Fibroblast of skin of abdomen (primary cell): Measurements from ENCODE around the gene ELOVL6.
"Not testable (repeated sequence)": the region's sequence is repeated elsewhere in the genome, so short reads cannot be mapped to it uniquely, and the experiment has no call there.

Source experiments
- DNase-seq: peaks from one replicate; pipeline ENCODE4 v3.0.0-alpha.2; 2013

ELOVL6 gene

DNA sequence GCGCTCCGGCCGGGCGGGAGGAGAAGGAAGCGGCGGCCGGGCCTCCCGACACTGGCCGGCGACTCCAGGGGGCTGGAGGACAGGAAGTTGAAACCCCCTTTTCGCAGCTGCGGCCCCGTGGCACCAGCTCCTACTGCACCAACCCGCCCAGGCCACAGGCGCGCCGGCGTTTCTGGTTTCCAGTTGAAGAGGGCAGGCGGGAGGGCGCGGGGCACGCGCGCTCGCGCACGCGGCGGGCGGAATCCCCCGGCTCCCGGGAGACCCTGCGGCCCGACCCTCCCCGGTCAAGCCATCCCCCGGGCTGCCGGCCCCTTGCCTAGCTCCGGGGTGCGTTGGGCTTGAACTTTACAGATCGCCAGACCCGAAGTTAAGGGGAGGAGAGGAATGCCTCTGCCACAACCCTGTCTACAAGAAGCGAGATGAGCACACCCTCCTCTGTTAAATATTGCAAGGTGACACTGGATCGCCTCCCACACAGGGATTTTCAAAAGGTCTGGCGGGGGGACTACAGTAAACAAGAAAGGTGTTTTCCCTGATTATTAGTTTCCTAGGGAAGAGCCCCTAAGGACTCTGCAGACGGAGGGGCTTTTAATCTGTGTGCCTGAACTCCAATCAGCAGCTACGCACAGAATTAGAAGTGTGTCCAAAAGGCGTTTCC lies 1.4 kb downstream of the ELOVL6 start:
- peak; percentile 15 for DNase-seq

DNA sequence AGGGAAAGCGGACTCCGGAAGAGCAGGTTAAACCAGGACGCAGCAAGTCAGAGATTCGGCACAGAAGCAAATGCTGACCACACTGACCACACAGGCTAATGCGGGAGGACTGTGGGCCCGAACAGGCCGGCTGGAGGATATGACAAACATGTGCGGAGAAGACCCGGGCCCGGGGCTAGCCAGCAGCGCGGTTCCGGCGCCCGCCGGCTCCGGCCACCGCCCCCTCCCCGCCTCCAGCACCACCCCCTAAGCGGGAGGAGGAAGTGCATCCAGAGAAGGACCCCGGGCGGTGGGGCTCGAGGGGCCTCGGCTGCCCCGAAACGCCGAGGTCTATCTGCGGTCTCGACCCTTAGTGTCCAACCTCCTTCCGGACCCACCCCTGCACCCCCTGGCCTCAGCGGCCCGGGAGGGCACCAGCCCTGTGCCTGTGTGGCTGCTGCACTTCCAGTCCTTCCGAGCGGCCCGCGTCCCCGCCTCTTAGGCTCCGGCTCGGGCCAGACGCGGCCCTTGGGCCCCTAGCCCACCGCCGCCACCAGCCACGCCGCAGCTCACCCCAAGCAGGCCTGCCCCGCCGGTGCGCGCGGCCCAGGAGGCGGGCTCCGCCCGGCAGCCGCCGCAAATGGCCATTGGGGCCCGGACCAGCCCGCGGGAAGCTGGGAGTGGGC lies 2.1 kb downstream of the ELOVL6 start:
- peak; percentile 37 for DNase-seq

DNA sequence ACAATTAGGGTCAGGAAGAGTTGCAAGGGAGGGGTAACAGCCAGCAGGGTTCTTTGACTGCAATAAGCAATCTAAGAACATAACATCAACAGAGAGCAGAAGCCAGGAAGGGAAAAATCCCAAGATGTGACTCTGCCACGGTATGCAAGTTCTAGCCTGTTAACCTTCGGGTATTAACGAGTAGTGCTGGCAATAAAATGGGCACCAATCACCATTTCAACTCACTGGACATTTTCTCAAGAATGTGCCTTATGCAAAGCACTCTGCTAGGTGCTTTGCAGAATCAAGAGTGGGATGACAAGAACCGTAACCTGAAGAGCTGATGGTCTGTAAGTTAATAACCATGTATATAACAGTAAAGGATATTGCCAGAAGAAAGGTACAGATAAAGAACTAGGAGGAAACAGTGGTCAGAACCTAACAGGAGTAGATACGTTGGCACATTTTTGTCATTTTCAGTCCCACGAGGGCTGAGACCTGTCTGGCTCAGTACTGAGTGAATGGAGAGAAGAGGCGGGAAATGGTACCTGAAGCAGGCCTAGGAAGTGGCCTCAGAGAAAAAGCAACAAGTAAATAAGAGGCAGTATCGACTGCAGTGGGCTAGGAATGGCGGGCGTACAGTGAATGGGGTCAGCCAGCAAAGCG lies 2.7 kb downstream of the ELOVL6 start:
- no peak for DNase-seq

DNA sequence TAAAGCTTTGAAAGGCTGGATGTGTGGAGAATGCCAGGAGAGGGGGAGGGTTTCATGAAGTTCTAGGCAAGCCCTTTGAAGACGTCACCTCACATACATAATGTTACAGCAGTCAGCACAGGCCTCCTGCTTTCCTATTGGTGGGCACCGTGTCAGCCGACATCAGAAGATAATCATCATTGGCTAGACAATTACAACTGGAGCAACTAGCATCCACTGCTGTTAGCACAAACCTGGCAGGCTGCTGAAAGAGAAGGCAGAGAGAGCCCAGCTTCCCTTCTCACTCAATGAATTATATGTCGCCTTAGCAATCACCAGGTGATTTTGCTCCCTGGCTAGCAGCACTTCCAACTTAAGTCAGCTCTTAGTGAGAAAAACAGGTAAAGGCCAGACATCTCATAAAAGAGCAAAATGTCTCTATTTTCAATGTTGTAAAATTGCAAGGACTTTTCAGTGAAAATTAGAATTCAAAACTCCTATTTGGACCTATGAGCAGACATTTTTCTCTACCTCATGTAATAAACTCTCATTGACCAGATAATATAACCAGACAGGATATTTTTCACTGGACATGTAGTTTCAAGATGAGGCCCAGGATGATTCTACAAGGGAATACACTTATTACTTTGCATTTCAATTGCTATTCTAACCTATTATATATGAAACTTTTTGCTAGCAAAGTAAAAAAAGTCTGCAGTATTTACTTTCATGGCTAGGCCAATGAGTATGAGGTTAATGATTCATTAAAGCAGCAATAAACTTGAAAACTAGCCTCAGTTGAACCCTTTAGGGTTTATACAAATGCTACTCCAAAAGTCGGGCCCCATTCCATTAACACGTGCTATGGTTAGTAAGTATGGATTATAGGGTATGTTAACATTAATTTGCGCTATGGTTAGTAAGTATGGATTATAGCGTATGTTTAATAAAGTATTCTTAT lies 4.3 kb downstream of the ELOVL6 start:
- peak; percentile 98 for DNase-seq

DNA sequence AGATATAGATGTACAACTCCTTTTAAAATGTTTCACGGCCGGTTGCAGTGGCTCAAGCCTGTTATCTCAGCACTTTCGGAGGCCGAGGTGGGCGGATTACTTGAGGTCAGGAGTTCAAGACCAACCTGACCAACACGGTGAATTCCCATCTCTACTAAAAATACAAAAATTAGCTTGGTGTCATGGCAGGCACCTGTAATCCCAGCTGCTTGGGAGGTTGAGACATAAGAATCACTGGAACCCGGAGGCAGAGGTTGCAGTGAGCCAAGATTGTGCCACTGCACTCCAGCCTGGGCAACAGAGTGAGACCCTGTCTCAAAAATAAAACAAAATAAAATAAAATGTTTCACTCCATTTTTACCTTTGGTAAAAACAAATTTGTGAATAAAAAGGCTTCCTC lies 5.1 kb downstream of the ELOVL6 start:
- DNase-seq: not testable (repeated sequence)

DNA sequence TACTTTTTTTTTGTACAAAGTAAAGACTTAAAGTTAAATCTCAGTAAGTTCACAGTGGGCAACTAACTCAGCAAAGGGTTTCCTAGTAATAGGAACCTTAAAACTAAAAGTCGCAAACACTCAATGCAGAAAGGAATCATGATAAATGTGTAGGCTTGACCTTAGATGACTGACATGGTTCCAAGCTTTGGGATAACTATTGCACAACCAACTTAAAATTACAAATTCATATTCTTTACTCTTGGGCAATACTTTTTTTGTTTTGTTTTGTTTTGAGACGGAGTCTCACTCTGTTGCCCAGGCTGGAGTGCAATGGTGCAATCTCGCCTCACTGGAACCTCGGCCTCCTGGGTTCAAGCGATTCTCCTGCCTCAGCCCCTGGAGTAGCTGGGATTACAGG lies 8.2 kb downstream of the ELOVL6 start:
- no peak for DNase-seq

DNA sequence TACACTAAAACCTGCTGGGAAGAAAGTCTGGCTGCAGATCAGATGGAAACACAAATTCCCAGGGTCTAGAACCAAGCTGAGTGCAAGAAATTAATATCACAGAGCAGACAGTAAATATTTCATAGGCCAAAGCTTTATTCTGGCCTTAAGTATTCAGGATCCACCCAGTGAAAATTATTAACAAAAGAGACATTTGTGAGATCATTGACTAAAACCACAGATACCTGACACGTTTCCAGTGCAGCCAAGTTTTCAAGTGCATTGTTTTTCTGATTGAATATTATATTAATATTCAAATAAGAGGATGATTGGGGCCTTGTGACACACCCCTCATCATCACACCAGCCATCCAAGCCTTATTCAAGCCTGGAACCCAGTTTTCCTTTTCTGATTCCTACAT lies 10.3 kb downstream of the ELOVL6 start:
- no peak for DNase-seq

DNA sequence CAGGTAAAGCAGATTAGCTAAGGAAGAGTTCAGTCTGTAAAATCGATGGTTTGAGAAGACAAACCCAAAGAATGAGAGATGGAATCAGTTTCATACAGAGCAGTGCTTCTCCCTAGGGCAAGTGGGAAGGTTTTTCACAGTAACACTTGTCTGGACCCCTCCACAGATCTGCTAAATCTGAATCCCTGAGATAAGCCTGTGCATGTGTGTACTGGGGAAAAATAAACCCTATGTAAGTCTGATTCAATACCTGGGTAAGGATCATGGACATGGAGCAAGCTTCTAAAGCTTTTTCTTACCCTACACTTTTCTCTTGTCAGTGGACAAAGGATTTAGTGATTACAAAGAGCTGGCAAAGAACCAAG lies 13.6 kb downstream of the ELOVL6 start:
- no peak for DNase-seq

DNA sequence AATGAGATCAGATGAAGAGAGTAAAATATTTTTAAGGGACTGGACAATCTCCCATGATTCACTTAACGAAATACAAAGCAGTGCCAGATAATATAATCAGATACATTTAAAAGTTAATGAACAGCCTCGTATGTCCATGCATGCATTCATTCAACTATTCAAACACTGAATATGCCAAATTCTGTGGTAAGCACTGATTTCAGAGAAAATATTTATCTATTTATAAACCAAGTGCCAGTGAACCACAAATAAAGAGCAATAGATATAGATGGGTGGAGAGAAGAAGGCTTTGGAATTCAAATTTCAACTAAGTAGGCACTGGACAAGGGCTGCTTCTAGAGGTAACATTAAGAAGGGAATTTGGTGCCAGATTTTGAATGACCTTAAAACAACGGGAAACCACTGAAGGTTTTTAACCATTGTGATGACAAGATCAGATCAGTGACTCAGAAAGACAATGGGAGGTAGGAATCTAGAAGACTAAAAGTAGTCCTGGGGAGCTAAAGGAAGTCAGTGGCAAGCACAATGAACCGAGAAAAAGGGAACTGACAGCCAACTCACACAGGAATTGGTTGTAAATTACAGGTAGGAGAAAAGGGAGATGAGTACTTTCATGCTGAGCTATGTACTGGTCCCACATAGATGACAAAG lies 14.2 kb downstream of the ELOVL6 start:
- DNase-seq: peak; percentile 31

DNA sequence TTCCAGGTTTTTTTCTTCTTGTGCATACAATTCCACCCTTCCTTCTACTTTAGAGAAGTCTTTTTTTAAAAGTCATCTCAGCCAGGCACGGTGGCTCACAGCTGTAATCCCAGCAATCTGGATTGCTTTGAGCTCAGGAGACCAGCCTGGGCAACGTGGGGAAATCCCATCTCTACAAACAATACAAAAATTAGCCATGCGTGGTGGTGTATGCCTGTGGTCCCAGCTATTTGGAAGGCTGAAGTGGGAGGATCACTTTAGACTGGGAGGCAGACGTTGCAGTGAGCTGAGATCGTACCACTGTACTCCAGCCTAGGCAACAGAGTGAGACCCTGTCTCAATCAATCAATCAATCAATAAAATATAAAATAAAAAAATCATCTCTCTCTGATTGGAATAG lies 14.8 kb downstream of the ELOVL6 start:
- no peak for DNase-seq

DNA sequence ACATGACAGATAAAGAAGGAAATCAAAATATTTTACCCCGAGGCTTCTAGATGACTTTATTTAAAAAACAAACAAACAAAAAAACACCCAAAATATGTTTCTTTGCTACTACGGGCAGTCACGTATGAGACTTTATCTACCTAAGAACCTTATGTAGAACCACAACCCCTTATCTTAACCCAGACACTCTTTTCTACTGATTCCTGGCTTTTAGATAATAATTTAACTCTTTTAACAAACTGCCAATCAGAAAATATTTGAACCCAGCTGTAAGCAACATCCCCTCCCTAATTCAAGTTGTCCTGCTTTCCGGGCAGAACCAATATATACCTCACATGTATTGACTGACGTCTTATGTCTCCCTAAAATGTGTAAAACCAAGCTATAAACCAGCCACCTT lies 15.4 kb downstream of the ELOVL6 start:
- DNase-seq: no peak

DNA sequence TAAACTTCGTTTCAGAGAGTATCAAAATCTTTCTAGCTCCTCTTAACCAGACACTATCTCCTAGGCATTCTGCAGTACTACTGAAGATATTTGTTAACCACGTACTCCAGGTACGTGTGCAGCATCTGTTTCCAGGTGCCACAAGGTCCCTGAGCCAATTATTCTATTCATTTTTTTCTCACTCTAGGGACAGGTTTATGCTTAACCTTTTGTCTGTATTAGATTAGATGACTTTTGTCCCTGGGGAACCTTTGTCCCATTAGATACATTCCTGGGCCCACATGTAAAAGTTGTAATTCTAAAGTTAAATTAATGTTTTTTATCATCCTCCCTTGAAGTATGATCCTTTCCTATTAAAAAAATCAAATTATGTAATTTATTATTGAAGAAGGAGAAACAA lies 16.5 kb downstream of the ELOVL6 start:
- no peak for DNase-seq

DNA sequence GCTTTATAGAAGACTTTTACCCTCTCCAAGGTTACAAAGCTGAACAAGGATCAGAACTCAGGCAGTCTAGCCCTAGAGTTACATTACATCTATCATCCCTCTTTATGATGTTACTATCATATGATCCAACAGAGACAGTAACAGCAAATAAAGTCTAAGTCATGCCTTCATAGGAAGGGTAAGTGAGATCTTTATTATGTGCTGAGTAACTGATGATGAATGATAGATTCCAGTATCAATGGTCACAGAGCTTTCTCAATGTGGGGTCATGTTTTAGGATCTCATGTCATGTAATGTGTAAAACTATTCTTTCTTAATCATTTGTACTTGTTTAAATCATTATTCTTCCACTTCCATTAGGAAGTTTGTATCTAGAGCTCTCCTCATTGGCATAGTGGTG lies 22.8 kb downstream of the ELOVL6 start:
- peak; percentile 16 for DNase-seq

DNA sequence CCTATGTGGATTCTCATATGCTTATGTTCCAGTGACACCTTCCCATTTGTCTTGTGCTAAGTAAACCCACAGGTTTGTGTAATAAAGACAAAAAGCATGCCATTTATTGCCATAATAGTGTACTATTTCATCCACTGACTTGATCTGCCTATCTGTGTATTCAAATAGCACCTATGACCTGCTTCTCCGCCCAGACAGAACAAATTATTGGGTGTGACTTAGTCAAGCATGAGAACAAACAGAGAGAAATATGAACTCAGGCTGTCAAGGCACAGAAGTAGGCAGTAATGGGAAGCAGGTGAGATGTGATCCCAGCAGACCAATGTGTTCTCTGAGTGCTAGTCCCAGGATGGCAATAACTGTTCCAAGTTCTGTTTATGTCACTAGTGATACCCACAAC lies 25.4 kb downstream of the ELOVL6 start:
- no peak for DNase-seq

DNA sequence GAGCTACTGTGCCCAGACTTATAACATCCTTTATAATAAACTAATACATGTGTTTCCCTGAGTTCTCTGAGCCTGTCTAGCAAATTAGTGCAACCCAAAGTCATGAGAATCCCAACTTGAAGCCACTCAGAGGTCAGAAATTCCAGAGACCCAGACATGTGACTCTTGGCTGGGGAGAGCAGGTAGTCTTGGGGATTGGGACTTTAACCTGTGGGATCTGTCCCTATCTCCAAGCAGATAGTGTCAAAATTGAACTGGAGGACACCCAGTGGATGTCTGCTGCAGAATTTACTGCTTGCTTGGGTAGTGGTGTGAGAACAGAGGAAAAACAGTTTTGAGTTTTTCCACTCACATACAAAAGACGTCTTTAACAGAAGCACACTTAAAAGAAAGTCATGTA lies 26.4 kb downstream of the ELOVL6 start:
- DNase-seq: no peak

DNA sequence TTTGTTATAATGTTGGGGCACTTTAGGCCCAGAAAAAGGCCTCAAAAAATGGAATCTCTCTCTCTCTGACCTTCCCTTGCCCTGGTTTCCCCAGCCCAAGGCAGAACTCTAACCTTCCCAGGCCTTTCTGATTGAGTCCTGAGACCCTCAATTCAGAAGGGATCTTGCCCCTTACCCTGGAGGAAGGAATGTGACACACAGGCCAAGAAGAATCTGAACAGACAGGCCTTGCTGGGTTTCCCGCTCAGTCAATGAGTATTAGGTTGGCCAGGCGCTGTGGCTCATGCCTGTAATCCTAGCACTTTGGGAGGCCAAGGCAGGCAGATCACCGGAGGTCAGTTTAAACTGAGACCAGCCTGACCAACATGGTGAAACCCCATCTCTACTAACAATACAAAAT lies 27.6 kb downstream of the ELOVL6 start:
- no peak for DNase-seq

DNA sequence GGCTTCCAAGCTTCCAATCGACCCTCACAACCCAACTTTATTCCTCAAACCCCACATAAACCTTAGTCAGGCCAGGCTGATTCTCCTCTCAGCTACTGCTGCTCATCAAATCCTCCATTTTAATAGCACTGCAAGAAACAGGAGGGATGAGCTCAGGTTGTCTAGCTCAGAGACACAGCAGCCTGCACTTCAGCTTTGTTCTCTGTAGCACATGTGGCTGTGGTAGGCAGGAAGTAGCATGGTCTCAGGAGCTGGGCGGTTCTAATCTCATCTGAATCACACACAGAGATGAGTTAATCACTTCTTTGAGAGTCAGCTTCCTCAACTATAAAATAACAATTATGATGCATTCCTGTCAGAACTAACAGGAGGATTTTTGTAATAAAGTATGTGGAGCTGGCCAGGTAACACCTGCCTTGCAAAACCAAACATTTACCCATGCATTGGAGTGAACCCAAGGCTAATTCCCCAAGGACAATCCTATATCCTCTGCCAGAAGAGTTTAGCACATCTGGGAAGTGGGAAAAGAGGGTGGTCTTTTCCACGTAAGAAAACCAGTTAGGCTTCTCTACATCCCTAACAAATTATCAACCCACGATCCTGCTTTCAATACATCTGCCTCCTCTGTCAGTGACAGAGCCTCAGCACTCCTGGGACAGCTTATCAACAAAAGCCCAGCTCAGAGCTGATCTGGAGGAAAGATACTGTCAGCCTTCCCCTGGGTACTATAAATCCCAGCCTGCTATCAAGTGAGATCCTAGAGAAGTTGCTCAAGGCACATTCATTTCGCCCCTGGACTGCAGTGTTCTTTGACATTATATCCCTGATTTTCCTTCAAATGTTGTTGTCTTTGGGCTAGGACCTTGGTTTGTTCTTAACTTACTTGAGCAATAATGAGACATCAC lies 32.8 kb downstream of the ELOVL6 start:
- peak; percentile 78 for DNase-seq

DNA sequence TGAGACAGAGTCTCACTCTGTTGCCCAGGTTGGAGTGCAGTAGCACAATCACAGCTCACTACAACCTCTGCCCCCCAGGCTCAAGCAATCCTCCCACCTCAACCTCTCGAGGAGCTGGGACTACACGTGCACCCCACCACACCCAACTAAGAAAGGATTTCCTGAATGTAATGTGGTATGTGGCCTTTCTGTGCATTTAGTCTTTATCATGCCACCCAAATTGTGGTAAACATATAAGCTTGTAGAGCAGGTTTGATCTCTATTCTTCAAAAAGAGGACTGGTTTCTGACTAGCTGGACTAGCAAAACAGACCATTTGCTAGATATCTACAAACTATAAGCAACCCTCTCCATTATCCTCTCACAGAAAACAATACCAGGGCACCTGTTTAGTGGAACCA lies 33.6 kb downstream of the ELOVL6 start:
- no peak for DNase-seq

DNA sequence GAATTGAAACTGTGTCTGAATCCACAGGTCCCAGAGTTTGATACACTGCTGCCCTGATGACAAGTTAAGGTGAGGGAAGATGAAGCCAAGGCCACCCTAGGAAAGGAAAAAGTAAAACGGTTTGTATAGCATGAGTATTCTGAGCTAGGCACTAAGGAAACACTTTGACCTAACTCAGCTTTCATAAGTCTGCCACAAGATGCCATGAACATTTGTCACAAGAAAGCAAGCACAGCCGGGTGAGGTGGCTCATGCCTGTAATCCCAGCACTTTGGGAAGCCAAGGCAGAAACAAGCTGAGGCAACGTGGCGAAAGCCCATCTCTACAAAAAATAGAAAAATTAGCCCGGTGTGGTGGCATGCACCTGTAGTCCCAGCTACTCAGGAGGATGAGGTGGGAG lies 34.2 kb downstream of the ELOVL6 start:
- DNase-seq: peak; percentile 64

DNA sequence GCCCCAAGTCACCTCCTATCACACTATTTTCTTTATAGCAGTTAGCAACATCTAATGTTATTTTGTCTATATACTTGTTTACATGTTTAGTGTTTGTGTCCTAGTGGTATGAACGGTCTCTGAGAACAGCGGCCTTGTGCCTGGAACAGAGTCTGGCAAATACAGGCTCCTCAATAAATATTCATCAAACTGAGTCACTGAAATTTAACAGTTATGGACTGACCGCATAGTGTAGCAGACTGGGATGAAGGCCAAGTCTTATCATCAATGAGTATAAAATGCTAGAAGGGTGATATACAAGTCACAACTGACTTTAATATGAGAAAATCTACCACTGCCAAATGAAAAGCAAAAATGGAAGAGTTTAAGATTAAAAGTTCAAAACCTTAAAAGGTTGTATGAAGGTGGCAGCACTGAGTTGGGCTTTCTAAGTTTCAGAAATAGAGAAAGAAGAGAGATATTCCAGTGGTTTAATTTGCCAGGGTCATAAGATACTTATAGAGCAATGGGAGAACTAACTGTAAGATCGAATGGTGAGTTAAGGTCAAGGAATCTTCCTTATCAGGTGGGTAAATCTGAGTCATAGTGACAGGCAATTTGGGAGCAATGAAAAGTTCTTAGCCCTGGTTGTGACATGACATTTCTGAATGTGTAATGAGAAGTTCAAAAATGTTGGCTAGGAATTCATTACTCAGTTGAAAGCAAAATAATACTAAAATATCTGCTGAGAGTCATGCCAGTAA lies 34.9 kb downstream of the ELOVL6 start:
- peak; percentile 81 for DNase-seq

DNA sequence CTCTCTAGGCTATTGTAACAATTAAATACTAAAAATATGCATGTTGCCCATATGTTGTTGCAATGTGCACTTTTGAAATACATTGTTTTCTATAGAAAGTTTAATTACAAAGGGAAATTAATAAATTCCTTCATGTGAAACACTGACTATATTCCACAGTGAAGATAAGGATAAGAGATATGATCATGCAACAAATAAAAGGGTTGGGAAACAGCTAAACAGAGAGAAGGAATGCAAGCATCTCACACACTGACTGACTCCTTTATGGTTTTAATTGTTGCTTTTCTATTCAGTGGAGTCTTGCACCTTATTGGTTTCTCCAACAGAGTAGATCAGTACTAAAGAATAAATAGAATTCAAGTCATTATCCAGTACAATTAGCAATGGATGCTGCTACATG lies 37.8 kb downstream of the ELOVL6 start:
- no peak for DNase-seq
